Endothelial cell of umbilical vein (primary cell): ENCODE data around the gene RNF130. TPM values are rescaled to one million over a fixed set of nuclear protein-coding genes. Genes with fewer than 3 reads are reported as not detected.

Experiments used
- BruUV-seq: library from RNA; stranded (reverse); fragments of 400-500 nt; replicated peaks from 2 replicates; lab custom pipeline; 2021; lab: Mats Ljungman, UMichigan
- CTCF ChIA-PET: fragments of 300-600, 350-600 bp; sonication (Branson Sonifier 250); formaldehyde crosslinking; loops from one replicate; lab custom pipeline; 2021; ENCODE audit warnings: antibody characterized with exemption, inconsistent platforms; lab: Charles Lee
- POLR2A ChIA-PET: fragments of 300-600, 350-600 bp; sonication (Branson Sonifier 250); formaldehyde crosslinking; loops from one replicate; lab custom pipeline; 2021; ENCODE audit warnings: antibody characterized with exemption, inconsistent platforms; lab: Charles Lee
- DNase-seq: peaks from one replicate; pipeline ENCODE4 v3.0.0-alpha.2; 2011; ENCODE audit warnings: low read depth, low spot score
- FAIRE-seq: peaks from 2 replicates; lab custom pipeline; 2011; peaks lifted over from hg19 to GRCh38; lab: Jason Lieb, UNC
- H2AFZ ChIP-seq: 2 replicates; pipeline ENCODE4 v1.6.0; 2012; ENCODE audit warnings: low read depth, low read length, control low read depth, inconsistent platforms
- H3K27ac ChIP-seq: 2 replicates; pipeline ENCODE4 v1.5.1; 2011; ENCODE audit warnings: low read depth, mild to moderate bottlenecking, control low read depth, low read length, moderate library complexity; ENCODE audit not compliant: insufficient read depth
- H3K27me3 ChIP-seq, 2 experiments: 2 replicates each; pipeline versions ENCODE4 v1.6.0 to v1.6.1; 2011; ENCODE audit warnings: low read length in 2 of 2, mixed read lengths in 1 of 2; ENCODE audit not compliant: control insufficient read depth in 2 of 2, insufficient read depth in 2 of 2
- H3K36me3 ChIP-seq, 2 experiments: 2 replicates in 1 of 2; 3 replicates in 1 of 2; pipeline ENCODE4 v1.5.1; 2011; ENCODE audit warnings: low read length in 2 of 2, mild to moderate bottlenecking in 1 of 2, moderate library complexity in 1 of 2; ENCODE audit not compliant: control insufficient read depth in 2 of 2, insufficient read depth in 2 of 2; ENCODE audit errors: extremely low read depth in 1 of 2
- H3K4me1 ChIP-seq: 3 replicates; pipeline ENCODE4 v1.5.1; 2011; ENCODE audit warnings: mild to moderate bottlenecking, low read length; ENCODE audit not compliant: control insufficient read depth, insufficient read depth; ENCODE audit errors: extremely low read depth
- H3K4me2 ChIP-seq: 2 replicates; pipeline ENCODE4 v1.6.1; 2011; ENCODE audit warnings: low read length, control low read depth, mixed read lengths; ENCODE audit not compliant: insufficient read depth
- H3K4me3 ChIP-seq, 3 experiments: fragments of 200-600 bp in 1 of 3; sonication (generic), shearing (Covaris generic) in 1 of 3; replicated peaks in 1 of 3; 2 replicates each; pipeline ENCODE4 v1.5.1; 2011 to 2016; ENCODE audit warnings: control low read depth in 3 of 3, low read length in 3 of 3, mild to moderate bottlenecking in 2 of 3, inconsistent platforms in 1 of 3, low read depth in 1 of 3, moderate library complexity in 1 of 3; ENCODE audit not compliant: insufficient read depth in 1 of 3
- H3K79me2 ChIP-seq: 2 replicates; pipeline ENCODE4 v1.6.0; 2012; ENCODE audit warnings: low read length, inconsistent platforms; ENCODE audit not compliant: control insufficient read depth, insufficient read depth
- H3K9ac ChIP-seq: replicated peaks from 2 replicates; pipeline ENCODE3; 2011; ENCODE audit warnings: low read length, control low read depth; ENCODE audit not compliant: insufficient read depth; ENCODE audit errors: extremely low read depth
- H3K9me1 ChIP-seq: replicated peaks from 3 replicates; pipeline ENCODE4 v1.6.0; 2011; ENCODE audit warnings: mild to moderate bottlenecking, low read length; ENCODE audit not compliant: control insufficient read depth, insufficient read depth; ENCODE audit errors: extremely low read depth
- H3K9me3 ChIP-seq: replicated peaks from 2 replicates; pipeline ENCODE4 v1.5.1; 2012; ENCODE audit warnings: low read length, inconsistent platforms; ENCODE audit not compliant: control insufficient read depth, insufficient read depth
- H4K20me1 ChIP-seq: replicated peaks from 2 replicates; pipeline ENCODE3; 2011; ENCODE audit warnings: mild to moderate bottlenecking, low read length; ENCODE audit not compliant: control insufficient read depth, insufficient read depth; ENCODE audit errors: extremely low read depth
- EZH2 ChIP-seq: IDR thresholded peaks from 2 replicates; pipeline ENCODE4 v1.6.1; 2012; ENCODE audit warnings: borderline replicate concordance, low read depth, mild to moderate bottlenecking, moderate library complexity, low read length, inconsistent platforms; ENCODE audit not compliant: severe bottlenecking
- FOS ChIP-seq: IDR thresholded peaks from 2 replicates; pipeline ENCODE4 v1.6.1; 2011; ENCODE audit warnings: mild to moderate bottlenecking, low read length, moderate library complexity, borderline replicate concordance; ENCODE audit not compliant: insufficient read depth
- GATA2 ChIP-seq: IDR thresholded peaks from 2 replicates; pipeline ENCODE4 v1.7.0; 2011; ENCODE audit warnings: low read depth, mild to moderate bottlenecking, moderate library complexity, mixed read lengths, low read length; ENCODE audit not compliant: insufficient read length, insufficient read depth
- JUN ChIP-seq: IDR thresholded peaks from 2 replicates; pipeline ENCODE4 v1.6.1; 2011; ENCODE audit warnings: borderline replicate concordance, low read depth; ENCODE audit not compliant: insufficient read length, insufficient read depth
- MYC ChIP-seq: IDR thresholded peaks from one replicate; pipeline ENCODE4 v1.6.1; 2011; ENCODE audit warnings: mild to moderate bottlenecking, low read depth, low read length
- POLR2A ChIP-seq: IDR thresholded peaks from 2 replicates; pipeline ENCODE4 v1.6.1; 2012; ENCODE audit warnings: low read depth, mild to moderate bottlenecking, control low read depth, low read length
- POLR2AphosphoS5 ChIP-seq: IDR thresholded peaks from 2 replicates; pipeline ENCODE4 v1.6.1; 2012; ENCODE audit warnings: low read depth, mild to moderate bottlenecking, control low read depth, low read length, moderate library complexity; ENCODE audit not compliant: insufficient read depth
- dilution Hi-C: fragments of 300-500 bp; cut with MboI; formaldehyde crosslinking; loops from one replicate; pipeline ENCODE4 v1.15.0; 2019; ENCODE audit warnings: low sequenced_read_pairs; ENCODE audit not compliant: extremely low pct_ligation_motif_present
- intact Hi-C: fragments of 100-400 bp; cut with micrococcal nuclease; formaldehyde crosslinking; loops from one replicate; pipeline ENCODE4 v1.10.0; 2022
- polyA plus RNA-seq, 4 experiments: library from polyadenylated mRNA; depleted of rRNA in 3 of 4; stranded (reverse) in 3 of 4; unstranded in 1 of 4; fragments of >200 nt; gene quantifications; 2 replicates each; pipeline versions ENCODE4 v1.2.1 to v1.2.3, GENCODE V29; 2011 to 2012; ENCODE audit warnings: missing spikeins in 1 of 4
- total RNA-seq: library from RNA; stranded (reverse); gene quantifications from 2 replicates; pipeline ENCODE4 v1.2.3, GENCODE V29; 2021
- TF ChIP-seq, protein P1 (sequence below): IDR thresholded peaks from 2 replicates; pipeline ENCODE4 v1.6.1; 2011; ENCODE audit not compliant: insufficient read depth, insufficient read length
- TF ChIP-seq, protein P2 (sequence below), 2 donors: IDR thresholded peaks; 1 replicate in 1 of 2; 2 replicates in 1 of 2; pipeline ENCODE4 v1.5.1; 2011; ENCODE audit warnings: low read length in 2 of 2, mild to moderate bottlenecking in 2 of 2, moderate library complexity in 2 of 2, control low read depth in 1 of 2, inconsistent platforms in 1 of 2, low read depth in 1 of 2; ENCODE audit not compliant: insufficient read depth in 1 of 2; ENCODE audit errors: extremely low read depth in 1 of 2

The RNF130 gene
- total and polyA plus RNA-seq, 2 donors (not counting 3 experiments of a cell fraction or from before 2014, with no cell fraction given) = 43.0 to 43.1 TPM

DNA sequence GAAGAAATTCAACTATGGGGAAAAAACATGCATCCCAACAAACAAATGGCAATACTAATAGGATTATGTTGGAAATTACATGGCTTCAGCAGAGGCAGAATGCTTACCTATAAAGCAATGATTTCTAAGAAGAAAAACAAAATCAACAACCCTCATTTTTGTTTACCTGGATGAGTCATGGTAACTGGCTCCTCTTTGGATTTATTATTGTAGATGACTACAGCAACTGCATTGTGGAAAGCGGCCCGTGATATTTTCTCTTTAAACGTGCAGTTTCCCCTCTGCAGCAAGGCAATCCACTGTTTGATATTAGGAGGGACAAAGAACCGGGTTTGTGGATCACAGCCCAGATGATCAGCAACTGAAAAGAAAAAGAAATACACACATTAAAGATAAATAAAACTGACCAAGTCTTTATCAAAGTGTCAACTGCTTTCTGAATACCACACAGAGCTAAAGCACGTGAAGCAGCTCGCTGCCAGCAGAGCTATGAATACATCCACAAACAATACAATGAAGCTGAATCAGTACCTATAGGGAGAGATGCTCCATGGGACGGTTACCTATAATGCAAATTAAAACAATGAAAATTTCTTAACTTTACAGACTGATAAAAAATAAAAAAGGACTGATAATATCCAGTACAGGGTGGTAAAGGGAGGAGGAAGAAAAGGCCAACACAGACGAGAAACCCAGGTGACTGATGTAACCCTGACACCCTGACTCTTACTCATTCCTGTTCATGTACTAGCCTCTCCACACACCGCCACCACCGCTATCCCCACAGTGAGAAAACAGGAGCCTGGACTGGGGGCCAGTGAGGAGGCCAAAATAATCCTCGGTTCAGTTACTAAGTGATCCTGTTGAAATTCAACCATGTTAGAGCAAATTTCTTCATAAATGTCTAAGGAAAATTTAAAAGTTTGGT, 31.0 kb downstream of the RNF130 start:
- H2AFZ ChIP-seq = no peak overlapping the region
- H3K27me3 ChIP-seq = no peaks in the 10 kb centered on the region
- intact Hi-C loops = no loop called here
- H3K9ac ChIP-seq = no peak overlapping the region
- H3K79me2 ChIP-seq = peaks cover 1% of the 10 kb centered on the region
- H3K36me3 ChIP-seq = peaks cover 0 to 5% of the 10 kb centered on the region in 2 experiments
- no peak for TF ChIP-seq JUN
- no peak for TF ChIP-seq MYC
- TF ChIP-seq GATA2 = no peak
- no peak for TF ChIP-seq FOS
- TF ChIP-seq, protein P1, sequence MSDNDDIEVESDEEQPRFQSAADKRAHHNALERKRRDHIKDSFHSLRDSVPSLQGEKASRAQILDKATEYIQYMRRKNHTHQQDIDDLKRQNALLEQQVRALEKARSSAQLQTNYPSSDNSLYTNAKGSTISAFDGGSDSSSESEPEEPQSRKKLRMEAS = no peak
- no peak for TF ChIP-seq EZH2
- no peak for TF ChIP-seq POLR2A
- TF ChIP-seq, protein P2, sequence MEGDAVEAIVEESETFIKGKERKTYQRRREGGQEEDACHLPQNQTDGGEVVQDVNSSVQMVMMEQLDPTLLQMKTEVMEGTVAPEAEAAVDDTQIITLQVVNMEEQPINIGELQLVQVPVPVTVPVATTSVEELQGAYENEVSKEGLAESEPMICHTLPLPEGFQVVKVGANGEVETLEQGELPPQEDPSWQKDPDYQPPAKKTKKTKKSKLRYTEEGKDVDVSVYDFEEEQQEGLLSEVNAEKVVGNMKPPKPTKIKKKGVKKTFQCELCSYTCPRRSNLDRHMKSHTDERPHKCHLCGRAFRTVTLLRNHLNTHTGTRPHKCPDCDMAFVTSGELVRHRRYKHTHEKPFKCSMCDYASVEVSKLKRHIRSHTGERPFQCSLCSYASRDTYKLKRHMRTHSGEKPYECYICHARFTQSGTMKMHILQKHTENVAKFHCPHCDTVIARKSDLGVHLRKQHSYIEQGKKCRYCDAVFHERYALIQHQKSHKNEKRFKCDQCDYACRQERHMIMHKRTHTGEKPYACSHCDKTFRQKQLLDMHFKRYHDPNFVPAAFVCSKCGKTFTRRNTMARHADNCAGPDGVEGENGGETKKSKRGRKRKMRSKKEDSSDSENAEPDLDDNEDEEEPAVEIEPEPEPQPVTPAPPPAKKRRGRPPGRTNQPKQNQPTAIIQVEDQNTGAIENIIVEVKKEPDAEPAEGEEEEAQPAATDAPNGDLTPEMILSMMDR (IDR thresholded peaks at IDR 0.05; ENCODE audit: extremely low read depth in 1 of 2, insufficient read depth in 1 of 2, low read depth in 1 of 2, low read length in 2 of 2) = no peak
- TF ChIP-seq POLR2AphosphoS5 = no peak
- H3K9me1 ChIP-seq = no peaks in the 10 kb centered on the region
- H3K4me1 ChIP-seq = no peaks in the 10 kb centered on the region
- no peak overlapping the region for H3K27ac ChIP-seq
- FAIRE-seq (no peak), DNase-seq (no peak)
- no TSS peak for BruUV-seq
- ChIA-PET CTCF (no interaction called here), POLR2A (no interaction called here)
- H3K9me3 ChIP-seq = no peaks in the 10 kb centered on the region
- dilution Hi-C loops = no loop called here
- H4K20me1 ChIP-seq = no peaks in the 10 kb centered on the region
- no peak overlapping the region for H3K4me3 ChIP-seq
- no peak overlapping the region for H3K4me2 ChIP-seq
